ENCODE results near the gene CDC20.

The CDC20 gene

DNA sequence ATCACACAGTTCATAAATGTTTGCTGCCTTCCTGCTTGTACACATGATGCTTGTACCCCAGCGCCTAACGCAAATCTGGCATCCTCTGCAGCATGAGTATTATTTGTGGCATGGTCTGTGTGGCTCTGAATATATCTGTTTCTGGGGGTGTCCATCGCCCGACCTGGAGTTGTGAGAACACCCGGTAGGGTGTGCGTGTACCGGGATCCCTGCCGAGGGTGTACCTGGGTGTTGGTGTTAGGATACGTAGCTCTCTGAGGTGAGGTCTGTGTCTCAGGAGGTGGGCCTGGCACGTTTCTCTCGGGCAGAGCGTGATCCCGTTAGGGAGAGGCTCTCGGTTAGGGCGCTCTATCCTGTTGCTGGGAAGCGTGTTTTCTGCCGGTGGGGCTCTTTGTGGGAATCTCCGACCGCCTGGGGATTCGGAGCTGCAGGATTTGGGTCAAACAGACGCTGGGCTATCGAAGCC, 10.4 kb upstream of the CDC20 start:
- peak overlapping the region; percentile 81 to 88 for H3K9ac ChIP-seq (ENCODE audit: low read depth in 1 of 2, low read length in 2 of 2)
- peak overlapping the region; percentile 99 for H3K27ac ChIP-seq (ENCODE audit: low read depth in 2 of 2, low read length in 2 of 2)
- H3K36me3 ChIP-seq (ENCODE audit: control insufficient read depth in 2 of 2, insufficient read depth in 2 of 2, low read length in 2 of 2), result no peaks in the 10 kb centered on the region
- H3K4me3 ChIP-seq (ENCODE audit: low read length in 2 of 2), result peak overlapping the region; percentile 67 to 70
- no peaks in the 10 kb centered on the region for H3K27me3 ChIP-seq (ENCODE audit: control insufficient read depth in 2 of 2, insufficient read depth in 2 of 2, low read length in 2 of 2)
- H3K4me1 ChIP-seq (ENCODE audit: control insufficient read depth in 2 of 2, insufficient read depth in 2 of 2, low read length in 2 of 2), result peaks cover 16 to 29% of the 10 kb centered on the region in 2 donors
- no peaks in the 10 kb centered on the region for H3K9me3 ChIP-seq (ENCODE audit: control insufficient read depth in 2 of 2, low read length in 2 of 2)

- Histone ChIP-seq H3K36me3 (ENCODE audit: control insufficient read depth in 2 of 2, insufficient read depth in 2 of 2, low read length in 2 of 2) (no peaks in the 10 kb centered on the region), H3K4me3 (ENCODE audit: low read length in 2 of 2) (peak overlapping the region; percentile 67 to 78), H3K4me1 (ENCODE audit: control insufficient read depth in 2 of 2, insufficient read depth in 2 of 2, low read length in 2 of 2) (peaks cover 16 to 29% of the 10 kb centered on the region in 2 donors), H3K27me3 (ENCODE audit: control insufficient read depth in 2 of 2, insufficient read depth in 2 of 2, low read length in 2 of 2) (no peaks in the 10 kb centered on the region), H3K27ac (ENCODE audit: low read depth in 2 of 2, low read length in 2 of 2) (peak overlapping the region; percentile 99), H3K9ac (ENCODE audit: low read depth in 1 of 2, low read length in 2 of 2) (peak overlapping the region; percentile 88), H3K9me3 (ENCODE audit: control insufficient read depth in 2 of 2, low read length in 2 of 2) (no peaks in the 10 kb centered on the region)
Observed at GRCh38 chr1:43348809-43349593, 9.8 kb upstream of the CDC20 start.

GRCh38 chr1:43349594-43350306, 9.0 kb upstream of the CDC20 start:
- H3K9ac ChIP-seq (ENCODE audit: low read depth in 1 of 2, low read length in 2 of 2), result peak overlapping the region; percentile 88
- H3K36me3 ChIP-seq (ENCODE audit: control insufficient read depth in 2 of 2, insufficient read depth in 2 of 2, low read length in 2 of 2), result no peaks in the 10 kb centered on the region
- H3K27ac ChIP-seq (ENCODE audit: low read depth in 2 of 2, low read length in 2 of 2), result peak overlapping the region; percentile 99
- no peaks in the 10 kb centered on the region for H3K9me3 ChIP-seq (ENCODE audit: control insufficient read depth in 2 of 2, low read length in 2 of 2)
- H3K4me1 ChIP-seq (ENCODE audit: control insufficient read depth in 2 of 2, insufficient read depth in 2 of 2, low read length in 2 of 2), result peaks cover 16 to 22% of the 10 kb centered on the region in 2 donors
- H3K27me3 ChIP-seq (ENCODE audit: control insufficient read depth in 2 of 2, insufficient read depth in 2 of 2, low read length in 2 of 2), result no peaks in the 10 kb centered on the region
- H3K4me3 ChIP-seq (ENCODE audit: low read length in 2 of 2), result peak overlapping the region; percentile 67 to 78

- Histone ChIP-seq H3K27ac (ENCODE audit: low read depth in 2 of 2, low read length in 2 of 2) (no peak overlapping the region), H3K9ac (ENCODE audit: low read depth in 1 of 2, low read length in 2 of 2) (no peak overlapping the region), H3K4me1 (ENCODE audit: control insufficient read depth in 2 of 2, insufficient read depth in 2 of 2, low read length in 2 of 2) (peaks cover 16% of the 10 kb centered on the region in 2 donors), H3K27me3 (ENCODE audit: control insufficient read depth in 2 of 2, insufficient read depth in 2 of 2, low read length in 2 of 2) (no peaks in the 10 kb centered on the region), H3K36me3 (ENCODE audit: control insufficient read depth in 2 of 2, insufficient read depth in 2 of 2, low read length in 2 of 2) (no peaks in the 10 kb centered on the region), H3K9me3 (ENCODE audit: control insufficient read depth in 2 of 2, low read length in 2 of 2) (no peaks in the 10 kb centered on the region), H3K4me3 (ENCODE audit: low read length in 2 of 2) (no peak overlapping the region)
Observed at GRCh38 chr1:43350976-43351375, 7.8 kb upstream of the CDC20 start.

DNA sequence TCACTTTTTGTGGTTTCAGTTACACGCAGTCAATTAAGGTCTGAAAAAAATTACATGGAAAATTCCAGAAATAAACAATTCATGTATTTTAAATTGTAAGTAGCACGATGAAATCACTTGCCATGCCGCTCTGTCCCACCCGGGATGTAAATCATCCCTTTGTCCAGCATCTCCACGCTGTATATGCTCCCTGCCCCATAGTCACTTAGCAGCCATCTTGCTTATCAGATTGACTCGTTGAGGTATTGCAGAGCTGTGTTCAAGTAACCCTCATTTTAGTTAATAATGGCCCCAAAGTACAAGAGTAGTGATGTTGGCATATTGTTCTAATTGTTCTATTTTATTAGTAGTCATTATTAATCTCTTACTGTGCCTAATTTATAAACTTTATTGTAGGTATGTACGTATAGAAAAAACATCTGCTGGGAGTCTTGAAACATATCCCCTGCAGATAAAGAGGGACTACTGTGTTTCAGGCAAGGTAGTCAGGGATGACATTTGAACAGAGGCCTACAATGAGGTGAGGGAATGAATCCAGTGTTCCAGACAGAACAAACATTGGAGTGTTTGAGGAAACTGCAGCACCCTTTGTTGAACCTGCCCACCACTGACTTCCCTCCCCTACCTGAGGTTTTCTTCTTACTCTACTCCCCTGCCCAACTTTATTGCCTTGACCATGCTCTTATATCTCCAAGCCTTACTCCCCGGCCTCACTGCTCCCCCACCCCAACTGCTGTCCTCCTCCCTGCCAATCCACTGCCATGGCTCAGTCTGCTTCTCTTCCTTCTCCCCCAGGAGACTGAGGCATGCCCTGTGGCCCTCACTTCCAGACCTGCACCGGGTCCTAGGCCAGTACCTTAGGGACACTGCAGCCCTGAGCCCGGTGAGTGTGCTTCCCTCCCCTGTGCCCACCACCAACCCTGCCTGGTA, 7.1 kb upstream of the CDC20 start:
- H3K4me1 ChIP-seq (ENCODE audit: control insufficient read depth in 2 of 2, insufficient read depth in 2 of 2, low read length in 2 of 2), result peaks cover 16% of the 10 kb centered on the region in 2 donors
- H3K36me3 ChIP-seq (ENCODE audit: control insufficient read depth in 2 of 2, insufficient read depth in 2 of 2, low read length in 2 of 2), result no peaks in the 10 kb centered on the region
- H3K9ac ChIP-seq (ENCODE audit: low read depth in 1 of 2, low read length in 2 of 2), result no peak overlapping the region
- H3K27me3 ChIP-seq (ENCODE audit: control insufficient read depth in 2 of 2, insufficient read depth in 2 of 2, low read length in 2 of 2), result no peaks in the 10 kb centered on the region
- no peaks in the 10 kb centered on the region for H3K9me3 ChIP-seq (ENCODE audit: control insufficient read depth in 2 of 2, low read length in 2 of 2)
- no peak overlapping the region for H3K4me3 ChIP-seq (ENCODE audit: low read length in 2 of 2)
- H3K27ac ChIP-seq (ENCODE audit: low read depth in 2 of 2, low read length in 2 of 2), result peak overlapping the region in 1 of 2 donors; percentile 30

- no peak overlapping the region for H3K4me3 ChIP-seq (ENCODE audit: low read length in 2 of 2)
- H3K36me3 ChIP-seq (ENCODE audit: control insufficient read depth in 2 of 2, insufficient read depth in 2 of 2, low read length in 2 of 2), result no peaks in the 10 kb centered on the region
- H3K9me3 ChIP-seq (ENCODE audit: control insufficient read depth in 2 of 2, low read length in 2 of 2), result no peaks in the 10 kb centered on the region
- H3K27ac ChIP-seq (ENCODE audit: low read depth in 2 of 2, low read length in 2 of 2), result peak overlapping the region in 1 of 2 donors; percentile 30
- no peaks in the 10 kb centered on the region for H3K27me3 ChIP-seq (ENCODE audit: control insufficient read depth in 2 of 2, insufficient read depth in 2 of 2, low read length in 2 of 2)
- H3K4me1 ChIP-seq (ENCODE audit: control insufficient read depth in 2 of 2, insufficient read depth in 2 of 2, low read length in 2 of 2), result peaks cover 16% of the 10 kb centered on the region in 2 donors
- H3K9ac ChIP-seq (ENCODE audit: low read depth in 1 of 2, low read length in 2 of 2), result no peak overlapping the region
Observed at GRCh38 chr1:43352351-43352705, 6.5 kb upstream of the CDC20 start.

GRCh38 chr1:43352881-43353280, 5.9 kb upstream of the CDC20 start:
- H3K9me3 ChIP-seq (ENCODE audit: control insufficient read depth in 2 of 2, low read length in 2 of 2), result no peaks in the 10 kb centered on the region
- no peaks in the 10 kb centered on the region for H3K36me3 ChIP-seq (ENCODE audit: control insufficient read depth in 2 of 2, insufficient read depth in 2 of 2, low read length in 2 of 2)
- no peak overlapping the region for H3K27ac ChIP-seq (ENCODE audit: low read depth in 2 of 2, low read length in 2 of 2)
- H3K9ac ChIP-seq (ENCODE audit: low read depth in 1 of 2, low read length in 2 of 2), result no peak overlapping the region
- H3K4me3 ChIP-seq (ENCODE audit: low read length in 2 of 2), result no peak overlapping the region
- H3K27me3 ChIP-seq (ENCODE audit: control insufficient read depth in 2 of 2, insufficient read depth in 2 of 2, low read length in 2 of 2), result no peaks in the 10 kb centered on the region
- peaks cover 17 to 18% of the 10 kb centered on the region in 2 donors for H3K4me1 ChIP-seq (ENCODE audit: control insufficient read depth in 2 of 2, insufficient read depth in 2 of 2, low read length in 2 of 2)

GRCh38 chr1:43354471-43354870, 4.3 kb upstream of the CDC20 start:
- Histone ChIP-seq H3K4me1 (ENCODE audit: control insufficient read depth in 2 of 2, insufficient read depth in 2 of 2, low read length in 2 of 2) (peaks cover 14 to 15% of the 10 kb centered on the region in 2 donors), H3K9me3 (ENCODE audit: control insufficient read depth in 2 of 2, low read length in 2 of 2) (no peaks in the 10 kb centered on the region), H3K4me3 (ENCODE audit: low read length in 2 of 2) (no peak overlapping the region), H3K9ac (ENCODE audit: low read depth in 1 of 2, low read length in 2 of 2) (no peak overlapping the region), H3K27ac (ENCODE audit: low read depth in 2 of 2, low read length in 2 of 2) (no peak overlapping the region), H3K27me3 (ENCODE audit: control insufficient read depth in 2 of 2, insufficient read depth in 2 of 2, low read length in 2 of 2) (no peaks in the 10 kb centered on the region), H3K36me3 (ENCODE audit: control insufficient read depth in 2 of 2, insufficient read depth in 2 of 2, low read length in 2 of 2) (no peaks in the 10 kb centered on the region)

DNA sequence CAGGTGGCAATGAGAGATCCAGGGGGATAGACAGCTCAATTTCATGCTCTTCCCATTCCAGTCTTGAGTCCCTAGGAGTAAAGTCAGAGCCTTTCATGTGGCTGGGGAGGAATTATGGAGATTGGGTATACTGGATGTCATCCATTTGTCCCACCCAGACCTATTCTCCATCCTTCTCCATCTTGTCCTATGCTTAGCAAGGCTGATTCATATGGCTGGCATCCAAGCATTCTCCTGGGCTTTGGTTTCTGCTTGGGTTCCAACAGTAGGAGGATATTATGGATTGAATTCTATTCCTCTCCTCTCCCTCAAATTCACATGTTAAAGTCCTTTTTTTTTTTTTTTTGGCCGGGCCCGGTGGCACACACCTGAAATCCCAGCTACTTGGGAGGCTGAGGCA, 3.8 kb upstream of the CDC20 start:
- Histone ChIP-seq H3K36me3 (ENCODE audit: control insufficient read depth in 2 of 2, insufficient read depth in 2 of 2, low read length in 2 of 2) (no peaks in the 10 kb centered on the region), H3K4me3 (ENCODE audit: low read length in 2 of 2) (no peak overlapping the region), H3K9ac (ENCODE audit: low read depth in 1 of 2, low read length in 2 of 2) (no peak overlapping the region), H3K9me3 (ENCODE audit: control insufficient read depth in 2 of 2, low read length in 2 of 2) (no peaks in the 10 kb centered on the region), H3K4me1 (ENCODE audit: control insufficient read depth in 2 of 2, insufficient read depth in 2 of 2, low read length in 2 of 2) (peaks cover 10 to 15% of the 10 kb centered on the region in 2 donors), H3K27me3 (ENCODE audit: control insufficient read depth in 2 of 2, insufficient read depth in 2 of 2, low read length in 2 of 2) (no peaks in the 10 kb centered on the region), H3K27ac (ENCODE audit: low read depth in 2 of 2, low read length in 2 of 2) (no peak overlapping the region)

Data from mucosa of rectum (tissue), 2 donors.